ENCODE results near the gene DNAAF9.
"Not testable (repeated sequence)": the region's sequence is repeated elsewhere in the genome, so short reads cannot be mapped to it uniquely, and the experiment has no call there.

DNA sequence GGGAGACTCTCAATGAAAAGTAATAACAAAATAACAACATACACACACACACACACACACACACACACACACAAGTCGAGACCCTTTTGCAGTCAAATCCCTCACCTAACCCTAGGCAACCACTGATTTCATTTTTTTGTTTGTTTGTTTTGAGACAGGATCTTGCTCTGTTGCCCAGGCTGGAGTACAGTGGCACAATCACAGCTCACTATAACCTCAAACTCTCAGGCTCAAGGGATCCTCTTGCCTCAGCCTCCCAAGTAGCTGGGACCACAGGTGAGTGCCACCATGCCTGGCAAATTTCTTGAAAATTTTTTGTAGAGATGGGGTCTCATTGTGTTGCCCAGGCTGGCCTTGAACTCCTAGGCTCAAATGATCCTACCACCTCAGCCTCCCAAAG lies 10.7 kb upstream of the DNAAF9 start:
- TF ChIP-seq POLR2A (IDR thresholded peaks at IDR 0.05; ENCODE audit: low read length); GATA1 (IDR thresholded peaks at IDR 0.05; ENCODE audit: low read depth, low read length): not testable (repeated sequence)

Measured in erythroblast (primary cell).